ENCODE data around the gene SNRNP200. TPM values are rescaled to one million over a fixed set of nuclear protein-coding genes. Genes with fewer than 3 reads are reported as not detected.
"Not testable (repeated sequence)": the region's sequence is repeated elsewhere in the genome, so short reads cannot be mapped to it uniquely, and the experiment has no call there.

The SNRNP200 gene
- polyA plus RNA-seq, 1 donor: 91.7 TPM

GRCh38 chr2:96325041-96325883, 19.9 kb upstream of the SNRNP200 start, which contains the start of gene ITPRIPL1:
TSS of gene ITPRIPL1 (plus strand) at chr2:96325317. CDS start at chr2:96325840, 523 bp downstream.
- no peak for DNase-seq (ENCODE audit: low read depth)

GRCh38 chr2:96324721-96325040, 19.3 kb upstream of the SNRNP200 start:
- DNase-seq (ENCODE audit: low read depth): no peak

- DNase-seq (ENCODE audit: low read depth): no peak
These were observed 18.5 kb upstream of the SNRNP200 start for GRCh38 chr2:96323849-96324248.

- no peak for DNase-seq (ENCODE audit: low read depth)
These were observed 15.6 kb upstream of the SNRNP200 start for GRCh38 chr2:96320728-96321622.

- no peak for DNase-seq (ENCODE audit: low read depth)
These were observed 15.0 kb upstream of the SNRNP200 start for GRCh38 chr2:96320326-96320725.

- no peak for DNase-seq (ENCODE audit: low read depth)
These were observed 14.1 kb upstream of the SNRNP200 start for GRCh38 chr2:96319396-96319795.

GRCh38 chr2:96318723-96319122, 13.4 kb upstream of the SNRNP200 start:
- DNase-seq (ENCODE audit: low read depth): no peak

- no peak for DNase-seq (ENCODE audit: low read depth)
These were observed 12.2 kb upstream of the SNRNP200 start for GRCh38 chr2:96317584-96317997.

- no peak for DNase-seq (ENCODE audit: low read depth)
These were observed 11.7 kb upstream of the SNRNP200 start for GRCh38 chr2:96316999-96317398.

GRCh38 chr2:96315400-96316071, 10.2 kb upstream of the SNRNP200 start:
- no peak for DNase-seq (ENCODE audit: low read depth)

- no peak for DNase-seq (ENCODE audit: low read depth)
These were observed 9.7 kb upstream of the SNRNP200 start for GRCh38 chr2:96315005-96315399.

GRCh38 chr2:96308248-96308647, 2.9 kb upstream of the SNRNP200 start:
- no peak for DNase-seq (ENCODE audit: low read depth)

GRCh38 chr2:96306370-96306769, 1.0 kb upstream of the SNRNP200 start:
- no peak for DNase-seq (ENCODE audit: low read depth)

GRCh38 chr2:96305979-96306308, 598 bp upstream of the SNRNP200 start:
- DNase-seq (ENCODE audit: low read depth): no peak

GRCh38 chr2:96304606-96305005, 740 bp downstream of the SNRNP200 start:
- DNase-seq (ENCODE audit: low read depth): no peak

GRCh38 chr2:96301865-96302264, 3.5 kb downstream of the SNRNP200 start:
- DNase-seq (ENCODE audit: low read depth): no peak

GRCh38 chr2:96296925-96297324, 8.4 kb downstream of the SNRNP200 start:
- no peak for DNase-seq (ENCODE audit: low read depth)

GRCh38 chr2:96294271-96294670, 11.1 kb downstream of the SNRNP200 start:
- not testable (repeated sequence) for DNase-seq (ENCODE audit: low read depth)

GRCh38 chr2:96291751-96292150, 13.6 kb downstream of the SNRNP200 start:
- no peak for DNase-seq (ENCODE audit: low read depth)

- DNase-seq (ENCODE audit: low read depth): no peak
These were observed 18.0 kb downstream of the SNRNP200 start for GRCh38 chr2:96287273-96287856.

GRCh38 chr2:96276787-96277499, 28.4 kb downstream of the SNRNP200 start:
- DNase-seq (ENCODE audit: low read depth): no peak

Measured in forelimb muscle (tissue), 1 donor.